ENCODE data around the gene MAEA. TPM values are rescaled to one million over a fixed set of nuclear protein-coding genes. Genes with fewer than 3 reads are reported as not detected.

Gene MAEA
- total and polyA plus RNA-seq, 10 of the 15 experiments (the other 5 are each of a cell fraction or from before 2014, with no cell fraction given): 3.6 to 67.1 (median 54.6) TPM

DNA sequence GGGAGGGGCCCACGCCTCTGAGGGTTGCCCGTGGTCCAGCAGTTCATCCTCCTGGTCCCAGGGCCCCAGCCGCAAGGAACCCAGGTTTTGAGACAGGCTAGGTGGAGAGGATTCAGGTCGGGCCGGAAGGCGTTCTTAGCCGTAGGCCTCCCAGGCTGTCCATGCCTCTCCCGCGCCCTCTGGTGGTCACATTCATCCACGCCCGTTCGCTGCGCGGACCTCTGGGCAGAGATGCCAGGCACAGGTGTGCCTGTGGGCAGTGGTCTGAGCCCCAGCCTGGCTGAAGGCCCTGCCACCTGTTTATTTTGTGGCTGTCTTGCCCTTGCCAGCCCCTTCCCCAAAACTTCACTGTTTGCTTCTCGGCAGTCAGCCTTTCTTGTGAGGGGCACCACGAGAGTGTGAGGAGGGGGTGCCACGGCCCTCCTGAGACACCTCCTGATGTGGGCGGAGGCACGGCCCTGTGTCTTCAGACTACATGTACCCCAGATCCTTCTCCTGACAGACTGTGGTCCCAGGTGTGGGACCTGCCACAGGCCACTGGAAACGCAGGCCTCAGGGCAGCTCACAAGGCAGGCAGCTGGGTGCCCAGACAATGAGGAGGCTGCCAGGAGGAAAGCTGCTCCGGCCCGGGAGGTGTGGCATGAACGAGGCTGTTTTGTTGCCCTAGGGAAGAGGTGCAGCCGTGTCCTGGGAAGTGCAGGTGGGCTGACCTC, 62.3 kb downstream of the MAEA start (continued):
- TF ChIP-seq, protein P1, sequence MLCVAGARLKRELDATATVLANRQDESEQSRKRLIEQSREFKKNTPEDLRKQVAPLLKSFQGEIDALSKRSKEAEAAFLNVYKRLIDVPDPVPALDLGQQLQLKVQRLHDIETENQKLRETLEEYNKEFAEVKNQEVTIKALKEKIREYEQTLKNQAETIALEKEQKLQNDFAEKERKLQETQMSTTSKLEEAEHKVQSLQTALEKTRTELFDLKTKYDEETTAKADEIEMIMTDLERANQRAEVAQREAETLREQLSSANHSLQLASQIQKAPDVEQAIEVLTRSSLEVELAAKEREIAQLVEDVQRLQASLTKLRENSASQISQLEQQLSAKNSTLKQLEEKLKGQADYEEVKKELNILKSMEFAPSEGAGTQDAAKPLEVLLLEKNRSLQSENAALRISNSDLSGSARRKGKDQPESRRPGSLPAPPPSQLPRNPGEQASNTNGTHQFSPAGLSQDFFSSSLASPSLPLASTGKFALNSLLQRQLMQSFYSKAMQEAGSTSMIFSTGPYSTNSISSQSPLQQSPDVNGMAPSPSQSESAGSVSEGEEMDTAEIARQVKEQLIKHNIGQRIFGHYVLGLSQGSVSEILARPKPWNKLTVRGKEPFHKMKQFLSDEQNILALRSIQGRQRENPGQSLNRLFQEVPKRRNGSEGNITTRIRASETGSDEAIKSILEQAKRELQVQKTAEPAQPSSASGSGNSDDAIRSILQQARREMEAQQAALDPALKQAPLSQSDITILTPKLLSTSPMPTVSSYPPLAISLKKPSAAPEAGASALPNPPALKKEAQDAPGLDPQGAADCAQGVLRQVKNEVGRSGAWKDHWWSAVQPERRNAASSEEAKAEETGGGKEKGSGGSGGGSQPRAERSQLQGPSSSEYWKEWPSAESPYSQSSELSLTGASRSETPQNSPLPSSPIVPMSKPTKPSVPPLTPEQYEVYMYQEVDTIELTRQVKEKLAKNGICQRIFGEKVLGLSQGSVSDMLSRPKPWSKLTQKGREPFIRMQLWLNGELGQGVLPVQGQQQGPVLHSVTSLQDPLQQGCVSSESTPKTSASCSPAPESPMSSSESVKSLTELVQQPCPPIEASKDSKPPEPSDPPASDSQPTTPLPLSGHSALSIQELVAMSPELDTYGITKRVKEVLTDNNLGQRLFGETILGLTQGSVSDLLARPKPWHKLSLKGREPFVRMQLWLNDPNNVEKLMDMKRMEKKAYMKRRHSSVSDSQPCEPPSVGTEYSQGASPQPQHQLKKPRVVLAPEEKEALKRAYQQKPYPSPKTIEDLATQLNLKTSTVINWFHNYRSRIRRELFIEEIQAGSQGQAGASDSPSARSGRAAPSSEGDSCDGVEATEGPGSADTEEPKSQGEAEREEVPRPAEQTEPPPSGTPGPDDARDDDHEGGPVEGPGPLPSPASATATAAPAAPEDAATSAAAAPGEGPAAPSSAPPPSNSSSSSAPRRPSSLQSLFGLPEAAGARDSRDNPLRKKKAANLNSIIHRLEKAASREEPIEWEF (IDR thresholded peaks at IDR 0.05; ENCODE audit: insufficient replicate concordance, low read depth, low read length): no peak
- TF ChIP-seq POU2F2 (IDR thresholded peaks at IDR 0.05; ENCODE audit: borderline replicate concordance, low read depth, low read length) (no peak), ZBED1 (IDR thresholded peaks at IDR 0.05; ENCODE audit: borderline replicate concordance) (no peak), HDGF (IDR thresholded peaks at IDR 0.05) (no peak), YY1 (IDR thresholded peaks at IDR 0.05; ENCODE audit: low read depth, low read length) (peak; percentile 77), ZNF217 (IDR thresholded peaks at IDR 0.05) (no peak), SREBF2 (IDR thresholded peaks at IDR 0.05; ENCODE audit: low read length) (no peak), CHD4 (IDR thresholded peaks at IDR 0.05) (no peak), MYB (IDR thresholded peaks at IDR 0.05; ENCODE audit: borderline replicate concordance, low read depth, low read length) (no peak), CBX5 (IDR thresholded peaks at IDR 0.05; ENCODE audit: low read depth) (no peak), NR2C1 (IDR thresholded peaks at IDR 0.05) (no peak), CBFB (IDR thresholded peaks at IDR 0.05; ENCODE audit: low read depth) (no peak), FOS (IDR thresholded peaks at IDR 0.05; ENCODE audit: borderline replicate concordance, extremely low read depth, insufficient read length) (no peak), SREBF1 (IDR thresholded peaks at IDR 0.05; ENCODE audit: low read length) (no peak)
- TF ChIP-seq, protein P2, sequence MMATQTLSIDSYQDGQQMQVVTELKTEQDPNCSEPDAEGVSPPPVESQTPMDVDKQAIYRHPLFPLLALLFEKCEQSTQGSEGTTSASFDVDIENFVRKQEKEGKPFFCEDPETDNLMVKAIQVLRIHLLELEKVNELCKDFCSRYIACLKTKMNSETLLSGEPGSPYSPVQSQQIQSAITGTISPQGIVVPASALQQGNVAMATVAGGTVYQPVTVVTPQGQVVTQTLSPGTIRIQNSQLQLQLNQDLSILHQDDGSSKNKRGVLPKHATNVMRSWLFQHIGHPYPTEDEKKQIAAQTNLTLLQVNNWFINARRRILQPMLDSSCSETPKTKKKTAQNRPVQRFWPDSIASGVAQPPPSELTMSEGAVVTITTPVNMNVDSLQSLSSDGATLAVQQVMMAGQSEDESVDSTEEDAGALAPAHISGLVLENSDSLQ (IDR thresholded peaks at IDR 0.05): no peak
- TF ChIP-seq, protein P3, sequence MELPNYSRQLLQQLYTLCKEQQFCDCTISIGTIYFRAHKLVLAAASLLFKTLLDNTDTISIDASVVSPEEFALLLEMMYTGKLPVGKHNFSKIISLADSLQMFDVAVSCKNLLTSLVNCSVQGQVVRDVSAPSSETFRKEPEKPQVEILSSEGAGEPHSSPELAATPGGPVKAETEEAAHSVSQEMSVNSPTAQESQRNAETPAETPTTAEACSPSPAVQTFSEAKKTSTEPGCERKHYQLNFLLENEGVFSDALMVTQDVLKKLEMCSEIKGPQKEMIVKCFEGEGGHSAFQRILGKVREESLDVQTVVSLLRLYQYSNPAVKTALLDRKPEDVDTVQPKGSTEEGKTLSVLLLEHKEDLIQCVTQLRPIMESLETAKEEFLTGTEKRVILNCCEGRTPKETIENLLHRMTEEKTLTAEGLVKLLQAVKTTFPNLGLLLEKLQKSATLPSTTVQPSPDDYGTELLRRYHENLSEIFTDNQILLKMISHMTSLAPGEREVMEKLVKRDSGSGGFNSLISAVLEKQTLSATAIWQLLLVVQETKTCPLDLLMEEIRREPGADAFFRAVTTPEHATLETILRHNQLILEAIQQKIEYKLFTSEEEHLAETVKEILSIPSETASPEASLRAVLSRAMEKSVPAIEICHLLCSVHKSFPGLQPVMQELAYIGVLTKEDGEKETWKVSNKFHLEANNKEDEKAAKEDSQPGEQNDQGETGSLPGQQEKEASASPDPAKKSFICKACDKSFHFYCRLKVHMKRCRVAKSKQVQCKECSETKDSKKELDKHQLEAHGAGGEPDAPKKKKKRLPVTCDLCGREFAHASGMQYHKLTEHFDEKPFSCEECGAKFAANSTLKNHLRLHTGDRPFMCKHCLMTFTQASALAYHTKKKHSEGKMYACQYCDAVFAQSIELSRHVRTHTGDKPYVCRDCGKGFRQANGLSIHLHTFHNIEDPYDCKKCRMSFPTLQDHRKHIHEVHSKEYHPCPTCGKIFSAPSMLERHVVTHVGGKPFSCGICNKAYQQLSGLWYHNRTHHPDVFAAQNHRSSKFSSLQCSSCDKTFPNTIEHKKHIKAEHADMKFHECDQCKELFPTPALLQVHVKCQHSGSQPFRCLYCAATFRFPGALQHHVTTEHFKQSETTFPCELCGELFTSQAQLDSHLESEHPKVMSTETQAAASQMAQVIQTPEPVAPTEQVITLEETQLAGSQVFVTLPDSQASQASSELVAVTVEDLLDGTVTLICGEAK (IDR thresholded peaks at IDR 0.05; ENCODE audit: borderline replicate concordance): no peak
- TF ChIP-seq, protein P4, sequence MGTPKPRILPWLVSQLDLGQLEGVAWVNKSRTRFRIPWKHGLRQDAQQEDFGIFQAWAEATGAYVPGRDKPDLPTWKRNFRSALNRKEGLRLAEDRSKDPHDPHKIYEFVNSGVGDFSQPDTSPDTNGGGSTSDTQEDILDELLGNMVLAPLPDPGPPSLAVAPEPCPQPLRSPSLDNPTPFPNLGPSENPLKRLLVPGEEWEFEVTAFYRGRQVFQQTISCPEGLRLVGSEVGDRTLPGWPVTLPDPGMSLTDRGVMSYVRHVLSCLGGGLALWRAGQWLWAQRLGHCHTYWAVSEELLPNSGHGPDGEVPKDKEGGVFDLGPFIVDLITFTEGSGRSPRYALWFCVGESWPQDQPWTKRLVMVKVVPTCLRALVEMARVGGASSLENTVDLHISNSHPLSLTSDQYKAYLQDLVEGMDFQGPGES (IDR thresholded peaks at IDR 0.05): no peak
- TF ChIP-seq, protein P5, sequence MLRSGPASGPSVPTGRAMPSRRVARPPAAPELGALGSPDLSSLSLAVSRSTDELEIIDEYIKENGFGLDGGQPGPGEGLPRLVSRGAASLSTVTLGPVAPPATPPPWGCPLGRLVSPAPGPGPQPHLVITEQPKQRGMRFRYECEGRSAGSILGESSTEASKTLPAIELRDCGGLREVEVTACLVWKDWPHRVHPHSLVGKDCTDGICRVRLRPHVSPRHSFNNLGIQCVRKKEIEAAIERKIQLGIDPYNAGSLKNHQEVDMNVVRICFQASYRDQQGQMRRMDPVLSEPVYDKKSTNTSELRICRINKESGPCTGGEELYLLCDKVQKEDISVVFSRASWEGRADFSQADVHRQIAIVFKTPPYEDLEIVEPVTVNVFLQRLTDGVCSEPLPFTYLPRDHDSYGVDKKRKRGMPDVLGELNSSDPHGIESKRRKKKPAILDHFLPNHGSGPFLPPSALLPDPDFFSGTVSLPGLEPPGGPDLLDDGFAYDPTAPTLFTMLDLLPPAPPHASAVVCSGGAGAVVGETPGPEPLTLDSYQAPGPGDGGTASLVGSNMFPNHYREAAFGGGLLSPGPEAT (IDR thresholded peaks at IDR 0.05; ENCODE audit: low read depth): no peak

Data from GM12878 (cell line).